M059J (cell line): ENCODE measurements around the gene CDKL2. TPM values are rescaled to one million over a fixed set of nuclear protein-coding genes. Genes with fewer than 3 reads are reported as not detected.
A peak's percentile ranks its signal among the peaks of the same experiment; 100 is the strongest.
"Not testable (repeated sequence)": the region's sequence is repeated elsewhere in the genome, so short reads cannot be mapped to it uniquely, and the experiment has no call there.

Source experiments
- DNase-seq: peaks from one replicate; pipeline ENCODE4 v3.0.0-alpha.2; 2012; ENCODE audit warnings: low read depth
- total RNA-seq: library from RNA; depleted of rRNA; stranded (reverse); fragments of >200 nt; shearing (Covaris generic); gene quantifications from 2 replicates; pipeline ENCODE4 v1.2.3, GENCODE V29; 2014; rRNA removed

CDKL2 gene
- total RNA-seq, 1 experiment from 2014 or later: 0.05 TPM

- no peak for DNase-seq
These were observed 77.9 kb downstream of the CDKL2 start for GRCh38 chr4:75552452-75552851.

- DNase-seq: no peak
These were observed 81.3 kb downstream of the CDKL2 start for GRCh38 chr4:75549019-75549418.

DNA sequence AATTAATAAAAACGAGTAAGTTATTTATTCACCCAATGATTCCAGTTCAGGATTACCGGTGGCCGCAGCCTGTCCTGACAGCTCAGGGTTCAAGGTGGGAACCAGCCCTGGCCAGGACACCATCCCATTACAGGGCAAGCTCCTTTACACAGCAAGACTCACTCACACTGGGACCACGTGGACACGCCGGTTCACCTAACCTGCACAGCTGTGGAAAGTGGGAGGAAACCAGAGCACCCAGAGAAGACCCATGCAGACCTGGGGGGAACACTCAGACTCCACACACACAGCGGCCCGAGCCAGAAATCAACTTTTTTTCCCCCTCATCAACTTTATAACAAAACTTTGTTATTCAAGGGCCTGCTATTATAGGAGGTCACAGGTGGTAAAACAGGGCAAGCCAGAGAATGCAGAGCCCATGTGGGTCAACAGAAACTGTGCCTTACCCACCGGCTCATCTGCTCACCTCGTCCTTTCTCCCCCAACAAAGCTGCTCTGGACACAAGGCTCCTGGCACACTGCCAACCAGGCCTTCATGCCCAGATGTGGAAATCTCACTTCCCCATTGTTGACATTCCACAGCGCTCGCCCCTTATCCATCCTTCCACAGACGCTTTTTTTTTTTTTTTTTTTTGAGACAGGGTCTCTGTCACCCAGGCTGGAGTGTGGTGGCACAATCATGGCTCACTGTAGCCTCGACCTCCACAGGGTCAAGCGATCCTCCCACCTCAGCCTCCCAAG is 82.5 kb downstream of the CDKL2 start:
- DNase-seq: no peak

DNA sequence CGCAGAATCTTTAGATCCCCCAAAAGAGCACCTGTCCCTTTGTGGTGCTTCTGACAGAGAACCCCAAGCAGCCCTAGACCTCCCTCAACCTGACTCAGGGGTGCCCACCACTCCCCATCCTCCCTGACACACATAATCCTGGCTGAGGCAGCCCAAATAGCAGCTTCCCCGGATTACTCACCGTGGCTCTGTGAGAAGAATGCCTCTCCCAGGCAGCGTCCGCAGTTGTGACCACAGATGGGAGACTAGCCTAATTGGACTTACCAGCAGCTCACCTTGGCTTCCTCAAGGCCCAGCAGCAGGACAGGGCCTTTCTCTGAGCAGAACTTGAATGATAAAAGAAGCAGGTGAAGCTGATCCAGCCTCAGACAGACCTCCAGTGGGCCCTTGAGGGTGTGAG is 84.8 kb downstream of the CDKL2 start:
- DNase-seq: peak; percentile 80

DNA sequence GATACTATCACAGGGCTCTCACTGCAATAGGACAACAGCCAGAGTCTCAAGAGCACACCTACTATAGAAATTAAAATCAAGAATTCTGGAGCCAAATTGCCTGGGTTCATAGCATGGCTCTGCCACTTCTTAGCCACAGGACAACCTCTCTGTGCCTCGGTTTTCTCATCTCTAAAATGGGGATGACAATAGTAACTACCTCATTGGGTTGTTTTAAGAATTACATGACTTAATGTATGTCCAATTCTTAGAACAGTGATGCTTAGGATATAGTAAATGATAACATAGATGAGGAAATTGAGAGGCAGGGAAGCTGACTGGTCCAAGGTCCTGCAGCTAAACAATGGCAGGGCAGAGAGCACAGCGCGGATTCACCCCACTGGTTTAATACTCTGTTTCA is 85.5 kb downstream of the CDKL2 start:
- no peak for DNase-seq

- DNase-seq: not testable (repeated sequence)
These were observed 86.1 kb downstream of the CDKL2 start for GRCh38 chr4:75544220-75544619.

- DNase-seq: peak; percentile 89
These were observed 87.5 kb downstream of the CDKL2 start for GRCh38 chr4:75542824-75543223.

DNA sequence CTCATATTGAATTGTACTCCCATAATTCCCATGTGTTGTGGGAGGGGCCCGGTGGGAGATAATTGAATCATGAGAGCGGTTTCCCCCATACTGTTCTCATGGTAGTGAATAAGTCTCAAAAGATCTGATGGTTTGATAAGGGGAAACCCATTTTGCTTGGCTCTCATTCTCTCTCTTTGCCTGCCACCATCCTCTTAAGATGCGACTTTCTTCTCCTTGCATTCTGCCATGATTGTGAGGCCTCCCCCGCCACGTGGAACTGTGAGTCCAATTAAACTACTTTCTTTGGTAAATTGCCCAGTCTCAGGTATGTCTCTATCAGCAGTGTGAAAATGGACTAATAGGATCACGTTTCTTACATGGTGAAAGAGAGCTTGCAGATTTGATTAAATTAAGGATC is 93.0 kb downstream of the CDKL2 start:
- DNase-seq: not testable (repeated sequence)

DNA sequence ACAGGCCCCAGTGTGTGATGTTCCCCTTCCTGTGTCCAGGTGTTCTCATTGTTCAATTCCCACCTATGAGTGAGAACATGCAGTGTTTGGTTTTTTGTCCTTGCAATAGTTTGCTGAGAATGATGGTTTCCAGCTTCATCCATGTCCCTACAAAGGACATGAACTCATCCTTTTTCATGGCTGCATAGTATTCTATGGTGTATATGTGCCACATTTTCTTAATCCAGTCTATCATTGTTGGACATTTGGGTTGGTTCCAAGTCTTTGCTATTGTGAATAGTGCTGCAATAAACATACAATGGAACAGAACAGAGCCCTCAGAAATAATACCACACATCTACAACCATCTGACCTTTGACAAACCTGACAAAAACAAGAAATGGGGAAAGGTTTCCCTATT is 96.4 kb downstream of the CDKL2 start:
- DNase-seq: not testable (repeated sequence)

GRCh38 chr4:75533339-75533887 is 96.9 kb downstream of the CDKL2 start:
- DNase-seq: not testable (repeated sequence)

DNA sequence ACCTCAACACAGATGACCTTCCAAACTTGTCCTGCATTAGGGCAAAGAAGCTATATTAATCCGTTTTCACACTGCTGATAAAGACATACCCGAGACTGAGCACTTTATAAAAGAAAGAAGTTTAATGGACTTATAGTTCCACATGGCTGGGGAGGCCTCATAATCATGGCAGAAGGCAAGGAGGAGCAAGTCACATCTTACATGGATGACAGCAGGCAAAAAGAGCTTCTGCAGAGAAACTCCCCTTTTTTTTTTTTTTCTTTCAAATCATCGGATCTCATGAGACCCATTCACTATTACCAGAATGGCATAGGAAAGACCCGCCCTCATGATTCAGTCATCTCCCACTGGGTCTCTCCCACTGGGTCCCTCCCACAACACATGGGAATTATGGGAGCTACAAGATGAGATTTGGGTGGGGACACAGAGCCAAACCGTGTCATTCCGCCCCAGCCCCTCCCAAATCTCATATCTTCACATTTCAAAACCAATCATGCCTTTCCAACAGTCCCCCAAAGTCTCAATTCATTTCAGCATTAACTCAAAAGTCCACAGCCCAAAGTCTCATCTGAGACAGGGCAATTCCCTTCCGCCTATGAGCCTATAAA is 98.7 kb downstream of the CDKL2 start:
- not testable (repeated sequence) for DNase-seq

DNA sequence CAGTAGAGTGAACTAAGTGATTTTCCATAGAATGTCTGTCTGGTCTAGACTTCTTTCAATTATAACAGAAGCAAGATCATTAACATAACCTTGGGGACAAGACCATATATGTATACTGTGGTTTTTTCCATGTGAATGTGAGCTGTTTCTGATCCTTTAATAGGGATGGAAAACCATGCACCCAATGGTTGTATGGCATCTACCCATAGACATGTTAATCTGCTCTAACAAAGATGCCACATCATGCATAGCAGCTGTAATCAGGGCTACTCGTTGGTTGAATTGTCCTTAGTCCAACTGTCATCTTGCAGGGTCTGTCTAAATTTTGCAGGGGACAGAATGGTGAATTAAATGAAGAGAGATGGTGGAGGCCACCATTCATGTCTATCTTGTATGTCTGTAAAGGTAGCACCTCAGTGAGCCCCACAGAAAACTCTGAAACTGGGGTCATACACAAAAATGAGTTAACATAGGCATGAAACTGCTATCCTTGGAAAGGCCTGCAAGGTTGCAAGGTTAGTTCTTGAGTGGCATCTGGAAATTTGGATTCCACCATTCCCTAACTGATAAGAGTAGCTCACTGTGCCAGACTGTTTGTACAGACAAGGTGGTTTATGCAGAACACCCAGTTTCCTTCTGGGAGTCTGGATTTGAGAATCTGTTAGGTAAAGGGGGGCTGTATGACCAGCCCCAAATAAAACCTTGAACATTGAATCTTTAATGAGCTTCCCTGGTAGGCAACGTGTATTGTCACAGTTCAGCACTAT is 99.6 kb downstream of the CDKL2 start:
- DNase-seq: no peak

Other genes starting within 250 kb of the CDKL2 start
- 10.6 and 11.7 TPM in 2 replicates for gene RCHY1, start 116.1 kb downstream of the CDKL2 start, total RNA-seq
- 6.3 and 8.9 TPM in 2 replicates for gene THAP6, start 116.1 kb downstream of the CDKL2 start, total RNA-seq
- gene ODAPH, start 74.5 kb downstream of the CDKL2 start, total RNA-seq: 0.10 TPM in 1 of 2 replicates, not detected in the other
- 119 and 135 TPM in 2 replicates for gene G3BP2, start 42.9 kb upstream of the CDKL2 start, total RNA-seq
- 43.6 and 60.4 TPM in 2 replicates for gene USO1, start 94.0 kb upstream of the CDKL2 start, total RNA-seq